GM19328 (cell line): ENCODE measurements around the gene ABHD5.

Experiments used
- ATAC-seq: cut with Tn5 transposase; IDR thresholded peaks from one replicate; pipeline ENCODE4 v1.9.1; 2021; ENCODE audit warnings: mild to moderate bottlenecking, moderate library complexity; ENCODE audit not compliant: unreplicated experiment

ABHD5 gene

GRCh38 chr3:43710607-43711006 lies 19.9 kb downstream of the ABHD5 start:
- no peak for ATAC-seq

- ATAC-seq, result no peak
Observed at GRCh38 chr3:43718296-43718695, 27.6 kb downstream of the ABHD5 start.

- no peak for ATAC-seq
Observed at GRCh38 chr3:43723121-43723734, 32.5 kb downstream of the ABHD5 start.

GRCh38 chr3:43726521-43726920 lies 35.8 kb downstream of the ABHD5 start:
- ATAC-seq, result no peak

GRCh38 chr3:43727930-43728329 lies 37.2 kb downstream of the ABHD5 start:
- ATAC-seq, result no peak

GRCh38 chr3:43728476-43728875 lies 37.7 kb downstream of the ABHD5 start:
- no peak for ATAC-seq

- no peak for ATAC-seq
Observed at GRCh38 chr3:43728947-43729346, 38.2 kb downstream of the ABHD5 start.

GRCh38 chr3:43729707-43730414 lies 39.1 kb downstream of the ABHD5 start:
- ATAC-seq, result no peak

GRCh38 chr3:43732747-43733425 lies 42.1 kb downstream of the ABHD5 start:
- ATAC-seq, result no peak

GRCh38 chr3:43733459-43734384 lies 43.0 kb downstream of the ABHD5 start:
- no peak for ATAC-seq

GRCh38 chr3:43734685-43735084 lies 43.9 kb downstream of the ABHD5 start:
- ATAC-seq, result no peak

- no peak for ATAC-seq
Observed at GRCh38 chr3:43735618-43736017, 44.9 kb downstream of the ABHD5 start.

- ATAC-seq, result no peak
Observed at GRCh38 chr3:43736558-43737440, 46.1 kb downstream of the ABHD5 start.

GRCh38 chr3:43738305-43738704 lies 47.6 kb downstream of the ABHD5 start:
- no peak for ATAC-seq

- no peak for ATAC-seq
Observed at GRCh38 chr3:43742920-43743319, 52.2 kb downstream of the ABHD5 start.

GRCh38 chr3:43747641-43748040 lies 56.9 kb downstream of the ABHD5 start:
- no peak for ATAC-seq

GRCh38 chr3:43748179-43748578 lies 57.4 kb downstream of the ABHD5 start:
- no peak for ATAC-seq

- ATAC-seq, result no peak
Observed at GRCh38 chr3:43748645-43749044, 57.9 kb downstream of the ABHD5 start.

- no peak for ATAC-seq
Observed at GRCh38 chr3:43752905-43753304, 62.2 kb downstream of the ABHD5 start.
